Stimulated activated CD4-positive, alpha-beta T cell treated with anti-CD3 and anti-CD28 coated beads, Interleukin-4, amount 100 ng/mL, for 48 hours (primary cell): Measurements from ENCODE around the gene OR2AK2.

Experiments used
- DNase-seq, 2 donors: peaks; one replicate each; pipeline ENCODE4 v3.0.0-alpha.2; 2020; ENCODE audit warnings: low read depth in 2 of 2

The OR2AK2 gene

GRCh38 chr1:247964933-247965332 is at the start of gene OR2AK2:
Gene OR2AK2 (plus strand): TSS chr1:247965233. CDS start chr1:247965377, 144 bp downstream.
- DNase-seq = no peak

- no peak for DNase-seq
Measured at GRCh38 chr1:247919952-247920351, 45.1 kb upstream of the OR2AK2 start, which contains the start of gene OR2T8. Gene OR2T8 (plus strand): TSS chr1:247920252. CDS start chr1:247921018, 766 bp downstream.

GRCh38 chr1:247923941-247924340 is 41.1 kb upstream of the OR2AK2 start:
- DNase-seq = no peak

GRCh38 chr1:247924868-247925267 is 40.2 kb upstream of the OR2AK2 start, which contains the start of gene OR2AJ1:
Gene OR2AJ1 (plus strand): TSS chr1:247924889. CDS start chr1:247933769, 8,880 bp downstream.
- DNase-seq = no peak

- no peak for DNase-seq
Measured at GRCh38 chr1:247933989-247934388, 31.0 kb upstream of the OR2AK2 start.

GRCh38 chr1:247935781-247936180 is 29.3 kb upstream of the OR2AK2 start:
- DNase-seq = no peak

- DNase-seq = no peak
Measured at GRCh38 chr1:247936415-247936814, 28.6 kb upstream of the OR2AK2 start.

GRCh38 chr1:247936965-247937734 is 27.9 kb upstream of the OR2AK2 start:
- DNase-seq = peak; percentile 49 to 96

- no peak for DNase-seq
Measured at GRCh38 chr1:247942624-247943023, 22.4 kb upstream of the OR2AK2 start.

- DNase-seq = no peak
Measured at GRCh38 chr1:247948558-247948957, 16.5 kb upstream of the OR2AK2 start, which contains the start of gene OR2L8. Gene OR2L8 (plus strand): TSS chr1:247948858. CDS start chr1:247948858, 0 bp downstream.

- no peak for DNase-seq
Measured at GRCh38 chr1:247953408-247953807, 11.6 kb upstream of the OR2AK2 start.

GRCh38 chr1:247961791-247962190 is 3.2 kb upstream of the OR2AK2 start:
- DNase-seq = no peak

- DNase-seq = no peak
Measured at GRCh38 chr1:247962911-247963588, 2.0 kb upstream of the OR2AK2 start.

- no peak for DNase-seq
Measured at GRCh38 chr1:247966532-247967204, 1.6 kb downstream of the OR2AK2 start.

GRCh38 chr1:247992986-247993385 is 28.0 kb downstream of the OR2AK2 start:
- no peak for DNase-seq

- no peak for DNase-seq
Measured at GRCh38 chr1:247998811-247999210, 33.8 kb downstream of the OR2AK2 start.

GRCh38 chr1:248000169-248000568 is 35.1 kb downstream of the OR2AK2 start:
- DNase-seq = no peak

- no peak for DNase-seq
Measured at GRCh38 chr1:248007778-248008177, 42.7 kb downstream of the OR2AK2 start.

- no peak for DNase-seq
Measured at GRCh38 chr1:248009681-248010080, 44.6 kb downstream of the OR2AK2 start.

- no peak for DNase-seq
Measured at GRCh38 chr1:248013229-248013710, 48.2 kb downstream of the OR2AK2 start, which contains the start of gene OR2L5. Gene OR2L5 (plus strand): TSS chr1:248013660. CDS start chr1:248021948, 8,288 bp downstream.

- no peak for DNase-seq
Measured at GRCh38 chr1:248015803-248016202, 50.8 kb downstream of the OR2AK2 start.
